Islet precursor cell (in vitro differentiated cells): ENCODE results near the gene TBC1D25.
A peak's percentile ranks its signal among the peaks of the same experiment; 100 is the strongest.
"Not testable (repeated sequence)": the region's sequence is repeated elsewhere in the genome, so short reads cannot be mapped to it uniquely, and the experiment has no call there.

ENCODE experiments used
- DNase-seq: peaks from one replicate; pipeline ENCODE4 v3.0.0-alpha.2; 2018

TBC1D25 gene

DNA sequence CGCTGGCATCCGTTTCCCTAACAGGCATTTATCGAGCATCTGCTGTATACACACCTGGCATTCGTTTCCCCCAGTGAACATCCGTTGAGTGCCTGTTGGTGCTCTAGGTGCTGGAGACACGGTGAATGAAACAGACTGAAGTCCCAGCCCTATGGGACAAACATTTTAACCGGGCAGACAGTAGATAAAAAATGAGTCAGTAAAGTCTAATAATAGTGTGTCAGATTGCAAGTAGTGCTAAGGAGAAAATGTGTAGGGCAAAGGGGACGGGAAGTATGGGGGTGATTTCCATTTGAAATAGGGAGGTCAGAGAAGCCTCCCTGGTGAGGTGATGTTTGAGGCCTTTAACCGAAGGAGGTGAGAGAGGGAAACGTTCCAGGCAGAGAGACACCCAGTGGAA, 23.2 kb upstream of the TBC1D25 start:
- DNase-seq = no peak

DNA sequence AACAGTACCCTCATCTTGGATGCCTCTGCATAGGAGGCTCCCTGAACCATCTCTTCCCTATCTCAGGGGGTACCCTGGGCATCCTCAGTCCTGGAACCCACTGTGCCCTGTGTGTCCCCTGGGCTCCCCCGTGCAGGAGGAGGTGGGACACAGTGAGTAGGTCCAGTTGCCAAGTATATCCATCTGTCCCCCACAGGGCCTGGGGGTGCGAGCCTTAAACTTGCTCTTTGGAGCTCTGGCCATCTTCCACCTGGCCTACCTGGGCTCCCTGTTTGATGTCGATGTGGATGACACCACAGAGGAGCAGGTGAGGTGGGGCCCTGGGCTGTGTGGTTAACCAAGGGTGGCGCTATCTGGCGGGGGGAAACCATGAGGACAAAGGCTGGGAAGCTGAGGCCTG, 22.5 kb upstream of the TBC1D25 start:
- no peak for DNase-seq

DNA sequence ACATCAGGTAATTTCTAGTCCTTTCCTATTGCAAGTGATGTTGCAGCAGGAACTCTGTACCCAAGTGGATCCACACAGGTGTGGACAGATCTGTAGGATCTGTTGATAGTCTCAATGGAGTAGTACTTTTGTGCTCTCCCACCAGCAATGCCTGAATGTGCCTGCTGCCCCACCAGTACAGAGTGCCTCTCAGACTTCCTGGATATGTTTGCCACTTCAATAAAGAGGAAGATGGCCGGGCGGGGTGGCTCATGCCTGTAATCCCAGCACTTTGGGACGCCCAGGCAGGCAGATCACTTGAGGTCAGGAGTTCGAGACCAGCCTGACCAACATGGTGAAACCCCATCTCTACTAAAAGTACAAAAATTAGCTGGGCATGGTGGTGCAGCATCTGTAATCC, 20.0 kb upstream of the TBC1D25 start:
- not testable (repeated sequence) for DNase-seq

DNA sequence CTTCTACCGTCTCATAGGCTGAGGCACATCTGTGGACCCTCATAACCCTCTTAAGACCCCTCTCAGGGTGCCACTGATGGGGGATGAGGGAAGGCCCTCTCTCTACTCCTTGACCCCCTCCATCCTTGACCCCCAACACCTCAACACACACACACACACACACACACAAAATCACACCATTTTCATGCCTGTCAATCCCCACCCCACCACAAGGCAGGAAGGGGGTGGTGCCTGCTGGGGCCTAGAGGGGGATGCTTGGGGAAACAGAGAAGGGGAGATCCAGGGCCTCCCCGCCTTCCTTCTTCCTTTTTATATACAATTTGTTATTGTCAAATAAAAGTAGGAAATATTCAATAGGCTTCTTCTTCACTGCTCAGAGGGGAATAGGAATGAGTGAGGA, 19.1 kb upstream of the TBC1D25 start:
- DNase-seq = no peak

DNA sequence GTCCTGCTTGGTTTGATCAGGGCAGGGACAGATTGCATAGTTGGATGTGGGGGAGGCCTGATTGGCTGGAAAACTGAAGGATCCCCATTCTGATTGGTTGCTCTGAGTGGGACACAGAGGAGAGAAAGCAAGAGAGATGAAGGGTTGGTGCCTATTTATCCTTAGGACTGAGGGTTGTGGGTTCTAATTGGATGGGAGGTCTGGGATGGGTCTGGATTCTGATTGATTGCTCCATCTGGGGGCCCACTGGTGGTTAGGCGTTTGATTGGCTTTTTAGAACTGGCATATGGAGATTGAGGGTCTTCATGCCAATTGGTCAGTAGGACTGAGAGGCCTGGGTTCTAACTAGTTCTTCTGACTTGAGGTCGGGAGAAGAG, 18.6 kb upstream of the TBC1D25 start:
- no peak for DNase-seq

DNA sequence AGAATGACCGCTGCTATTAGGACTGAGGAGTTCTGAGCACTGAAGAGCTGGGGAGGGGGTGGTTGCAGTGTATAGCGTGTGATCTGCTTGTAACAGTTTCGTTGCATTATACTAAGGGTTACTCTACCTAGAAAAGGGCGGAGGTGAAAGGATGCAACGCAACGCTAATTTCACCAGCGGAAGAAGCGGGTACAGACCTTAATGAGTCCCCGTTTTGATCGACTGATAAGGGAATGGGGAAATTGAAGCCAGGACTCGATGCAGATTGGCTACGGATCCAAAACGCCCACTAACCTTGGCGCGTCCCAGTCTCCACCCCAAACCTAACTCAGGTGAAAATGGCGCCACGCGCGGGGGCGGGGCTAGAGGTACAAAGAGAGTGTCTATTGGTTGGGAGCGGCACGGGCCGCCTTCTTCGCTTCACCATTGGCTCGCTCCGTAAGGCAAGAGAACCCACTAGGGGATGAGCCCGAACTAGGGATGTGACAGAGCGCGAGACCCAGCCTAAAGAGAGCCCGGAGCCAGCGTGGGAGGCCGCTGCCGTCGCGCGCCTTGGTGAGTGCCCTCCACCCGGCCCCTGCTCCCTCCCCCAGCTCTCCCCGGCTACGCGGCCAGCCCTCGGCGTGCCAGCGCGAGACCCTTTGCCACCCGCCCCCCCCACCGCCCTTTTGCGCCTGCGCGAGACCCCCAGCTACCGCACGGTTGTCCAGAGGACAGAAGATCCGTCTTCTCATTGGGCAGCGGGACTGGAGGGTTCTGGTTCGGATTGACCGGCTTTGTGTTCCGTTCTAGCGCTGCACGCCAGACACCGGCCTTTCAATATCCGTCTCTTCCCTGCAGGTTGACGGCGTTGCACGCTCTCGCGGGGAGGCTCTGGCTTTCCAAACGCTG, 17.9 kb upstream of the TBC1D25 start, which contains the start of gene EBP:
Gene EBP, plus strand, starts transcription at position 456 of the 891 bp plus-strand sequence. CDS start 1,964 bp downstream, outside the sequence.
- peak; percentile 95 for DNase-seq

DNA sequence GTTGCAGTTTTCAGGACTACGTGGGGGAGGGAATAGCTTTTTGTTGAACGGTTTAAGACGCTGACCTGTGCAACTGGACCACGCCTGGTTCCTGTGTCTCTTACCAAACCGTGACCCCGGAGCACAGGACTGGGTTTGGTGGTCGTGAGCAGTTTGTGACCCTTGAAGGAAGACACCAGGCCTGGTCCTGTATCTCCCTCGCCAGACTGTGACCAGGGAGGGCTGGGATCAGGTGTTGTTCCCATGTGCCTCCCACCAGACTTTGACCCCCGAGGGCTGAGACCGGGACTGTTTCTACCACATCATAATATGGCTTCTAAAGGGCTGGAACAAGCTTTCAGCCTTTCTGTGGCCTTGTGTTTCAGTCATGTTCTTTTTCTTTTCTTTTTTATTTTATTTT, 17.2 kb upstream of the TBC1D25 start:
- DNase-seq = no peak

DNA sequence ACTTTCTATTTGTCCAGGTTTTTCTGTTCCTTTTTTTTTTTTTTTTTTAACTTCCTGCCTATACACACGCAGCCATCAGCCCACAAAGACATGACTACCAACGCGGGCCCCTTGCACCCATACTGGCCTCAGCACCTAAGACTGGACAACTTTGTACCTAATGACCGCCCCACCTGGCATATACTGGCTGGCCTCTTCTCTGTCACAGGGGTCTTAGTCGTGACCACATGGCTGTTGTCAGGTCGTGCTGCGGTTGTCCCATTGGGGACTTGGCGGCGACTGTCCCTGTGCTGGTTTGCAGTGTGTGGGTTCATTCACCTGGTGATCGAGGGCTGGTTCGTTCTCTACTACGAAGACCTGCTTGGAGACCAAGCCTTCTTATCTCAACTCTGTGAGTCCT, 15.8 kb upstream of the TBC1D25 start:
- no peak for DNase-seq

DNA sequence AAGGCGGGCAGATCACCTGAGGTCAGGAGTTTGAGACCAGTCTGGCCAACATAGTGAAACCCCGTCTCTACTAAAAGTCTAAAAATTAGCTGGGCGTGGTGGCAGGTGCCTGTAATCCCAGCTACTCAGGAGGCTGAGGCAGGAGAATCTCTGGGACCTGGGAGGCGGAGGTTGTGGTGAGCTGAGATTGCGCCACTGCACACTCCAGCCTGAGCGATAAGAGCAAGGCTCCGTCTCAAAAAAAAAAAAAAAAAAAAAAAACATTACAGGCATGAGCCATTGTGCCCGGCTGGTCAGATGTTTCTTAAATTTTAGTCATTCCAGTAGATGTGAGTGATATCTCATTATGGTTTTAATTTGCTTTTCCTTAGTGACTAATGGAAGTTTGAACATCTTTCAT, 13.7 kb upstream of the TBC1D25 start:
- not testable (repeated sequence) for DNase-seq

DNA sequence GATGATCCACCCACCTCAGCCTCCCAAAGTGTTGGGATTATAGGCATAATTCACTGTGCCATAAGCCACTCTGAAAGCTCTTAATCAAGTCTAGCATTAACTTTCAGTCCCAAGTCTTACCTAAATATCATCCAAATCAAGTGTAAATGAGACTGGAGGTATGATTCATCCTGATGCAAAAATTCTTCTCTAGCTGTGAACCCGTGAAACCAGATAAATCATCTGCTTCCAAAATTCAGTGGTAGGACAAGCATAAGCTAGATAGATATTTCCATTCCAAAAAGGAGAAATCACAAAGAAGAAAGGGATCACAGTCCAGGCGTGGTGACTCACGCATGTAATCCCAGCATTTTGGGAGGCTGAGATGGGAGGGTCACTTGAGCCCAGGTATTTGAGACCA, 8.8 kb upstream of the TBC1D25 start:
- no peak for DNase-seq

DNA sequence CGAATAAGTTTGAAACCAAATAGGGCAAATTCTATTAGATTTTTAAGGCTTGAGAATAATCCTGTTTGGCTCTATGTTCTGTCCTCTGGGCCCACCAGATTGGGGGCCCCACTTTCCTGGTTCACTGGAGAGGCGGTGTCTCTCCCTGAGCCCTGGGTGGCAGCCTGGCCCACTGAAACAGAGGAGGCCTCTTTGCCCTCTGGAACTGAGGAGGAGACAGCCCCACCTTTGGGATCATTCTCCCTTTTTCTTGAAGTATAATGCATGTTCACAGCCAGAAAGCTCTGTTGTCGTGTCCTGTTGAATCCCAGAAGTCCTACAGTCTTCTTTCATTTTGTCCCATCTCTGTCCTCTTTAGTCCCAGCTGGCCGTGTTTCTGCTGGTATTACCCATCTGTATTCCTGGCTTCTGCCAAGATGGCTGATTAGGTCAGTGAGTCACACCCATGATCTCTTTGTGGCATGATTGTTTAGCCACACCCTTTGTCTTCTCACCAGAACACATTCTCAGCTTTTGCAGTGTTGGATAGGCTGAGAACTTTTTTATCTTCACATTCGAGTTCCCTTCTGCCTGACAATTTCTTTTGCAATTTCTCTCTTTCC, 8.1 kb upstream of the TBC1D25 start:
- DNase-seq = no peak

DNA sequence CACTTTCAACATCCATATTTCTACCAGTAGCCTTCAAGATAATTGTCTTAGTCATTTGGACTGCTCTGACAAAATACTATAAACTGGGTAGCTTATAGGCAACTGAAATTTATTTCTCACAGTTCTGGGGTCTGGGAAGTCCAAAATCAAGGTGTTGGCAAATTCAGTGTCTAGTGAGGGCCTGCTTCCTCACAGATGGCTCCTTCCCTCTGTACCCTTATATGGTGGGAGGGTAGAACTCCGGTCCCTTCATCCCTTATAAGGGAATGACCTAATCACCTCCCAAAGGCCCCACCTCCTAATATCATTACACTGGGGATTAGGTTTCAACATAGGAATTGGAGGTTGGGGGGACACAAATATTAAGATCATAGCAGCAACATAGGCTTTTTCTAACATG, 7.4 kb upstream of the TBC1D25 start:
- no peak for DNase-seq

DNA sequence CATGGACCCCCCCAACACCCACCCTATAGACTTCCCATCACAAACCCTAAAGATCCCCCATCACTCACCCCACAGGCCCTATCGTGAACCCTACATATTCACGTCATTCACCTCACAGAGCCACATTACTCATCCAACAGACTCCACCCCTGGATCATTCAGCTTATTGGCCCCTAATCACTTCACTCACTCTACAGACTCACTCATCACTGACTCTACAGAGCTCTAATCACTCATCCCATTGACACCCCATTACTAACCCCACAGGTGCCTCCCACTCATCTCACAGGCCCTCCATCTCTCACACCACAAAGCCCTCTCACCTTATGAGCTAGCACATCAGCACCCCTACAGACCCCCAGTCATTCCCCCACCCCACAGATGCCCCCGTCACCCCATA, 6.3 kb upstream of the TBC1D25 start:
- DNase-seq = no peak

DNA sequence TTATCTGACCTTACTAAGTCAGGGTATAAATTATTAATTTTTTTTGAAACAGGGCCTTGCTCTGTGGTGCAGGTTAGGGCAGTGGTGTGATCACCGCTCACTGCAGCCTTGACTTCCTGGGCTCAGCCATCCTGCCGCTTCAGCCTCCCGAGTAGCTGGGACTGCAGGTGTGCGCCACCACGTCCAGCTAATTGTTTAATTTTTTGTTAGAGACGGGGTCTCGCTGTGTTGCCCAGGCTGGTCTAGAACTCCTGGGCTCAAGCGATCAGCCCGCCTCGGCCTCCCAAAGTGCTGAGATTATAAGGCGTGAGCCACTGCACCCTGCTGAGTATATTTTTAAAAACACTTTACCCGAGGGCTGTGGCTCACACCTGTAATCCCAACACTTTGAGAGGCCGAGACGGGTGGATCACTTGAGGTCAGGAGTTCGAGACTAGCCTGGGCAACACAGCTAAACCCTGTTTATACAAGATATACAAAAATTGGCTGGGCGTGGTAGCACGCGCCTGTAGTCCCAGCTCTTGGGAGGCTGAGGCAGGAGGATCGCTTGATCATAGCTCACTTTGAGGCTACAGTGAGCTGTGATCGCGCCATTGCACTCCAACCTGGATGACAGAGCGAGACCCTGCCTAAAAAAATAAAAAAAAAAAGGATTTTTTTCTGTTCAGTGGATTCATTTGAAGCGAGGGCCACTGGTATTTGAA, 721 bp upstream of the TBC1D25 start:
- no peak for DNase-seq

DNA sequence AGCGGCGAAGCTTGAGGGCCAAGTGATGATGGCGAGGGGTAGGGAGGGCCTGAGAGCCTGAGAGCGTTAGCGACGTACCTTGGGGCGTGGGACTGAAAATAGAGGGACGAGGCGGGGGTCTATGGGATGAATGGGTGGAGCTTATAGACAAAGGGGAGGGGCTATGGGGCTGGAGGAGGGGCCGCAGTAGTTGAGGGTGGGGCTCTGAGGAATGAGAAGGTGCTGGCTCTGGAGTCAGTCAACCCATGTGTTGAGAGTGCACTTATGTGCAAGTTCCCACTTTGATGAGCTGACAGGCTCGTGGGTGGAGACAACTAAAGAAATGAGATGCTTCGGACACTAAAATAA, 488 bp downstream of the TBC1D25 start:
- no peak for DNase-seq

DNA sequence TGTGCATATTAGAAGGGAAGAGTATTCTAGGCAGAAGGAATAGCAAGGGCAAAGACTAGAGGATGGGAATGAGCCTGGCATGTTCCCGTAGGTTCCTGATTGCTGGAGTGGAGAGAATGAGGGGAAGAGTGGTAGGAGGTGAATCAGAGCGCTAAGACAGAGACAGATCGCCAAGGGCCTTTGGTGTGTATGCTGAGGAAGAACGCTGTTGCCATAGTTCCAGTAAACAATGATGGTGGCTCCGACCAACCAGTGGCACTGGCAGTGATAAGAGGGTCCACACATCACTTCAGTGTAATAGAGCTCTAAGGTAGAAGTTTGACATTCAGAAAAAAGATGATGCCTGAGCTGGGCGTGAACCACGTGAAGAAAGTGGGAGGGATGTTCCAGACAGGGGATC, 966 bp downstream of the TBC1D25 start:
- DNase-seq = no peak

DNA sequence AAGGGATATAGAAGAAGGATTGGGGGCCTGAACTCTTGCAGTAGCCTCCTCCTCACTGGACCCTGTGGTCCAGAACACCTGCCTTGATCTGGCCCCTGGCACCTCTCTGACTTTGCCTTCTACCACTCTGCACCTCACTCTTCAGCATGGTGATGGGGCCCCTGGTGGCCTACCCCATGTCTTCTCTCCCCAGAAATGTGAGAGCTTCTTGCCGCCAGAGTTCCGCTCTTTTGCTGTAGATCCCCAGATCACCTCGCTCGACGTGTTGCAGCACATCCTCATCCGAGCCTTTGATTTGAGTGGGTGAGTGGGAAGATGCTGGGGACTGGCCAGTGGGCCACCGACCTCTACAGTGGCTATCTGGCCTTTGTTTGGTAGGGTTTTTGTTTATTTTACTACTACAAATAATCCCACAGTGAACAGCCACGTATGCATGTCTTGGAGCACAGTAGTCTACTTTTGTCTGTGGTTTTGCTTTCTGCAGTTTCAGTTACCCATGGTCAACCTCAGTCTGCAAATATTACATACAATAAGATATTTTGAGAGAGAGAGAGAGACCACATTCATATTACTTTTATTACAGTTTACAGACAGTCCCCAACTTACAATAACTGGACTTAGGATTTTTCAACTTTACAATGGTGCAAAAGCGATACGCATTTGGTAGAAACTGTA, 1.8 kb downstream of the TBC1D25 start:
- DNase-seq = no peak

DNA sequence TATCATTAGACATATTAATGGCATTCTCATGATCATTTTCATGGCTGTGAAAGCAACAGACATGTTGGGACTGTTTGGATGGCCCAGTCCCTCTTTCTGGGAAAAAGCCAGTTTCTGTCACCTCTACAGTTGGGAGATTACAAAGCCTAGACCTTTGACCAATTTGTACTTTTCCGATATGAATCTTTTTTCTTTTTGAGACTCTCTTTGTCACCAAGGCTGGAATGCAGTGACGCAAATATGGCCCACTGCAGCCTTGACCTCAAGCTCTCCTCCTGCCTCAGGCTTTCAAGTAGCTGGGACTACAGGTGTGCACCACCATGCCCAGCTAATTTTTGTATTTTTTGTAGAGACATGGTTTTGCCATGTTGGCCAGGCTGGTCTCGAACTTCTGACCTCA, 9.4 kb downstream of the TBC1D25 start:
- DNase-seq = no peak

DNA sequence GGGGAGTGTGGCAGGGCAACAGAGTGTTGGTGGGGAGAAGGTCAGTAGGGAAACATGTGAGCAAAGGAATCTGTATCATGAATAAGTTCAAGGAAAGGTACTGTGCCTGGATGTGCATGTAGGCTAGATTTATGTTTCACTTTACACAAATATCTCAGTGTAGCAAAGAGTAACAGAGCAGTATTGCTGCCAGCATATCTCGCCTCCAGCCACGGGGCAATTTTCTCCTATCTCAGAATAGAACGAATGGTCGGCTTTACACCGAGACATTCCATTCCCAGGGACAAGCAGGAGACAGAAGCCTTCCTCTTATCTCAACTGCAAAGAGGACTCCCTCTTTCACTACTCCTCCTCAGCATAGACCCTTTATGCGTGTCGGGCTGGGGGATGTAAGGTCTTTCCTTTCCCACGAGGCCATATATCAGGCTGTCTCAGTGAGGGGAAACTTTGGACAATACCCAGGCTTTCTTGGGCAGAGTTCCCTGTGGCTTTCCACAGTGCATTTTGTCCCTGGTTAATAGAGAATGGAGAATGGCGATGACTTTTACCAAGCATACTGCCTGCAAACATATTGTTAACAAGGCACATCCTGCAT, 16.3 kb downstream of the TBC1D25 start:
- not testable (repeated sequence) for DNase-seq

DNA sequence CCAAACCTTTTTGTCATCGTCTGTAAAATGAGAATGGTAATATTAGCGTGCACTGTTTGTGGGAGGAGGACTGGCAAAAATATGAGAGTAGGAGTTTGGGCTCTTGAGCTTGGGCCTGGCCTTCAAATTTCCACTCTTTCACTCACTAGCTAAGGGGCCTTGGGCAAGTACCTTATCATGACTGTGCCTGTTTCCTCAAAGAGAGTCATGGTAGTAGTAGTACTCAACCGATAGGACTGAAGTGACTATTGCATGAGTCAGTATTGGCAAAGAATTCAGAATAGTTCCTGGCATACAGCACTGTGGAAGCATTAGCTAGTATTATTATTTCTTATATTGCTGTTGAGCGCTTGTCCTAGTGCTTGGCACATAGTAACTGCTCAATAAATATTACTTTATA, 18.8 kb downstream of the TBC1D25 start:
- DNase-seq = no peak

DNA sequence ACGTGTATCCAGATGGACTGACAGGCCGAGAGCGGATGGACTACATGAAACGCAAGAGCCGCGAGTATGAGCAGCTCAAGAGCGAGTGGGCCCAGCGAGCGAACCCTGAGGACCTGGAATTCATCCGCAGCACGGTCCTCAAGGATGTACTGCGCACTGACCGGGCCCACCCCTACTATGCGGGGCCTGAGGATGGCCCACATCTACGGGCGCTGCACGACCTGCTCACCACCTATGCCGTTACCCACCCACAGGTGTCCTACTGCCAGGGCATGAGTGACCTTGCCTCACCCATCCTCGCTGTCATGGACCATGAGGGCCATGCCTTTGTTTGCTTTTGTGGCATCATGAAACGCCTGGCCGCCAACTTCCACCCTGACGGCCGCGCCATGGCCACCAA, 20.1 kb downstream of the TBC1D25 start:
- no peak for DNase-seq

DNA sequence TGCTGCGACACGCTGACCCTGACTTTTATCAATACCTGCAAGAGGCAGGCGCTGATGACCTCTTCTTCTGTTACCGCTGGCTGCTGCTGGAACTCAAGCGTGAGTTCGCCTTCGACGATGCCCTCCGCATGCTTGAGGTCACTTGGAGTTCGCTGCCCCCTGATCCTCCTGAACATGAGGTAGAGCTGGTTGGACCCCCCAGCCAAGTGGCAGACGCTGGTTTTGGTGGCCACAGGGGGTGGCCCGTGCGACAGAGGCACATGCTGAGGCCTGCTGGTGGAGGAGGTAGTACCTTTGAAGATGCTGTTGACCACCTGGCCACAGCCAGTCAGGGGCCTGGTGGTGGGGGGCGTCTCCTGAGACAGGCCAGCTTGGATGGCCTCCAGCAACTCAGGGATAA, 20.5 kb downstream of the TBC1D25 start:
- no peak for DNase-seq

DNA sequence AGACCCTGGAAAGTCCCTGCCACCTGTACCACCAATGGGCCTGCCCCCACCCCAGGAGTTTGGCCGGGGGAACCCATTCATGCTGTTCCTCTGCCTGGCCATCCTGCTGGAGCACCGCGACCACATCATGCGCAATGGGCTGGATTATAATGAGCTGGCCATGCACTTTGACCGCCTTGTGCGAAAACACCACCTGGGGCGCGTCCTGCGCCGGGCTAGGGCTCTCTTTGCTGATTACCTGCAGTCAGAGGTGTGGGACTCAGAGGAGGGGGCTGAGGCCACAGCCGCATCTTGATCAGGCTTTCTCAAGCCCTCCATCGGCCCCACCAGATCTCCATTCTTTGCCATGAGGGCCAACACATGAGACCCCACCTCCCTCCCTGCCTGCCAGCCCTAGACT, 21.2 kb downstream of the TBC1D25 start:
- DNase-seq = no peak
